SIG-M5 (cell line): Measurements from ENCODE around the gene THY1.
"Not testable (repeated sequence)": the region's sequence is repeated elsewhere in the genome, so short reads cannot be mapped to it uniquely, and the experiment has no call there.

ENCODE experiments used
- DNase-seq: peaks from one replicate; lab custom pipeline; 2025; lab: John Stamatoyannopoulos, UW

THY1 gene

DNA sequence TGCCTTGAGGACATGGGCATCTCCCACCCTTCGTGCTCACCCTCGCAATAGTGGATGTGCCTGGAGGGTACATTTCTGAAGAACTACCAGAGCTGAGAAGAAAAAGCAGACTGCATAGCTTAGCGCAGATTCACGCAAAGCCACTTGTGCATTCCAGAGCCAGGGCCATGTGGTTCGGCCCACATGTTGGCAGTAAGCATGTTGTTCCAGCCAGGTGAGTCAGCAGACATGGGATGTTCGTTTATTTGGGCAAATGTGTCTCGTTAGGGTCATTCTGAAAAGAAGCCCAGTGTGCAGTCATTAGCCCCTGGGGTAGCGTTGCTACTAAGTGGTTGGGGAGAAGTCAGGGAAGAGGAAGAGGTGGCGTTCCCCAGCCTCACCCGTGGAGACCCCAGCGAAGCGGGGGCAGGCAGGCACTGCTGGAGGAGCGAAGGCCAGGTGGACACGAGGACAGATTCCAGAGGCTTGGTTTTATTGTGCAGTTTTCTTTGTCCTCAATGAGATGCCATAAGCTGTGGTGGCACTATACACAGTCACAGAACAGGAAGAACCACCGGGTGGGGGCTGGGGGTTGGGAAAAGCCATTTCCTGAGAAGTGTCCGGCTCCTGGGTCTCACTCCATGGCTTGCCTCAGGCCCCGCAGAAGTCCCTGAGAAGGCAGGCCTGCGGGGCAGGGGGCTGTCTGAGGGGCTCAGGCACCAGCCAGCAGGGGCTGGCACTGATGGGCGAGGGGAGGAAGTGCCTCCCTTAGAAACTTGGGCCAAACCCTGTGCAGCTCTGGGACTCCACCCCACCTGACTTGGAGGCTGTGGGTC, 5.0 kb downstream of the THY1 start:
- no peak for DNase-seq

DNA sequence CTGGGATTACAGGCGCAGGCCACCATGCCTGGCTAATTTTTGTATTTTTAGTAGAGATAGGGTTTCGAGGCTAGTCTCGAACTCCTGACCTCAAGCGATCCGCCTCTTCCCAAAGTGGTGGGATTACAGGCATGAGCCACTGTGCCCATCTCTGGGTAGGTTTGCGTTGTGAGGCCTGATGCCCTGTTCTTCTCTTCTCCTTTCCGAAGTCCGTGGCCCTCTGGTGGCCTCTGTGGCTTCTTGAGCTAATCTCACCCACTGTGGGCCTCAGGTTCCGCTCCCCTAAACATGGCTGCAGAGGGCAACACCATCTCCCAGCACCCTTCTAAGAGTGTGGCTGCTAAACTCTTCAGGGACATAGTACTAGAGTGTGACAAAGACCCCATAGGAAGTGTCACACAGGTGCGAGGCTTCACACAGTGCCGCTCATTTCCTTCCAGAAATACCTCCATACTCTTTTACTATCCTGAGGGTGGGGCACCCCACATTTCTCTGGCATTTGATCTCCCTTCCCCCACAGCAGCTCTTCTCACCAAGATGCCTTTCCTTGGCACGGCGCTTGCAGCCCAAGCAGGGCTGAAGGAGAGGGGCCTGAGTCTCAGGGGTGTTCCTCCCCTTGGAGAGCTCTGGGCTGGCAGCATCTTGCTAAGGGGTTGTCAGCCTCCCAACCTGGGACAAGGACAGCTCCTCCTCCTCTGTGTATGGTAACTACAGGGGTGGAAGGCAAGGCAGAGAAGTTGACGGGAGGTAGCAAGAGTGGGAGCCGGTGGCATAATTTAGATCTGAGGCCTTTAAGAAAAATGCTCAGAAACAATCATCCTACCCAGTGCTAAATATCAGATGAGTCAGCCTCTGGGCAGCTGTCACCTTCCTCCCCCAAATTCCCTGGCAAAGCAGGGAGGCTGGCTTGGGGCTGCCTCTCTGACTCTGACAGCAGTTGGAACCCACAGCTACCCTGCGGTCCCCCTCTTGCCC, 6.1 kb downstream of the THY1 start:
- no peak for DNase-seq

DNA sequence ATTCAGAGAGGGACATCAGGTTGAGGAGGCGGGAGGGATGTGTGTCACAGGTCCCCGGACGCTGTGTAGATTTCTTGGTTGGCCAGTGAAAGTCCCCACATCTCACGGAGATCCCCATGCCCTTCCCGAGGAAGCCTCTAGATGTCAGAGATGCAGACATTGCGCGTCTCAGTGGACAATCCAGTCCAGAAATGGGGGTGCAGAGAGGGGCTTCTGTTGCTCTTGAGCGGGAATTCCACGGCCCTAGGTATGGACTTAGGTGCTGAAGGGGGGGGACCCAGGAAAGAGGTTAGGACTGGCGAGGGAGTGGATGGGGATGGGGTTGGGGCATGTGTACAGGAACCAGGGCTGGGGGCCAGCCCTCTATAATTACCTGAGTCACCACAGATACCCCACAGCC, 7.0 kb downstream of the THY1 start:
- no peak for DNase-seq

DNA sequence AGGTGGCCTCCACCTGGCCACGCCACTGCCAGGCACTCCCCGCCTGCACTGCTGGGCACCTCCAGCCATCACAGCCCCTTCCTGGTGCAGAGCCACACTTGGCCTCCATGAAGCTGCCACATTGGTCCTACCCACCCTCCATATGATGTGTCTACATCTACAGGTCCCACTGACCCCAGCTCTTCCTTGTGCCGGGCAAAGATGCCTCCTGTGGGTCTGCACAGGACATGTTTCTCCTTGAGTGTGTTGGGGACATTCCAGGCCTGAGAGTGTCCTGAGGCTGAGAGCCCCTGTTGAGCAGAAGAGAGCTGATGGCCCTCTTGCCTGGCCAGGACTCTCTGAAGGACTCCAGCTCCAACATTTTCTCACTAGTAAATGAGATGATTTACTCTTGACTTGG, 7.5 kb downstream of the THY1 start:
- no peak for DNase-seq

DNA sequence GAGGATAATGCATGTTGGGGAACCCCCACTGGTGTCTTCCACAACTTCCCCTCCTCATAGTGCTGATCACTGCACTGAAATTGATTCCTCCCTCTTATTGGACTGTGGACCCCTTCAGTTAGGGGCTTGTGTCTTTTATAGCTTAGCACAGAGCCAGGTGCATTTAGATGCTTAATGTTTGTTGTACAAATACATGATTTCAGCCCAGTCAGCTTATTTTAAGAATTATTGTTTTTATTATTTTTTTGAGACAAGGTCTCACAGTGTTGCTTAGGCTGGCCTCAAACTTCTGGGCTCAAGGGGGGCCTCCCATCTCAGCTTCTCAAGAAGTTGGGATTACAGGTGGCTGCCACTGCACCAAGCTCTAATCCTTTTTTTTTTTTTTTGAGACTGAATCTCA, 8.2 kb downstream of the THY1 start:
- no peak for DNase-seq

DNA sequence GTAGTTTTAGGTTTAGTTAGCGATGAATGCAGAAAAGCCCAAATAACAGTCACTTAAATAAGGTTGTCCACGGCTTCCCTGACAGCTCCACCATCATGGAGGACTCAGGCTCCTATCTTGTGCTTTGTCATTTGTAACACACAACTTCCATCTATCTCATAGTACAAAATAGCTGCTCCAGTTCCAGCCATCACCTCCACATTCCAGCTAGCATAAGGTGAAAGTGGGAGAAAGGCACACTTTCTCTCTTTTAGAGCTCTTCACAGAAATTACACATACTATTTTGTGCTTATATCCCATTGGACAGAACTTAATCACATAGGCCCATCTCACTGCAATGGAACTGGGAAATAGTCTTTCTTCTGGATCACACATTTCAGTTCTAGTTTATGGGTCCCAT, 8.7 kb downstream of the THY1 start:
- no peak for DNase-seq

DNA sequence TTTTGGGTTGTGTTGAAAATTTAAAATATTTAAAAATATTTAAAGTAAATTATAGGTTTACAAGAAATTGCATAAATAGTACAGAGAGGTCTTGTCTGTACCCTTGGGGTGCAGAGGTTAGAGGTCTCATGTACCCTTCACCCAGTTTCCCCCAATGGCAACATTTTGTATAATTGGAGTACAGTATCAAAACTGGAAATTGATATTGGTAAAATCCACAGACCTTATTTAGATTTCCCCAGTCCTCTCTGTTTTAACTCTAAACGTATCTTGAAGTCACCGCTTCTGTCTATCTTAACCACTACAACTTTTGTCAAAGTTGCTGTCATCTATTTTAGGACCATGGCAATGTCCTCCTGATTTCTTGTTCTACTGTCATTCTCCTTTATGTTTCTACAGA, 10.9 kb downstream of the THY1 start:
- no peak for DNase-seq

DNA sequence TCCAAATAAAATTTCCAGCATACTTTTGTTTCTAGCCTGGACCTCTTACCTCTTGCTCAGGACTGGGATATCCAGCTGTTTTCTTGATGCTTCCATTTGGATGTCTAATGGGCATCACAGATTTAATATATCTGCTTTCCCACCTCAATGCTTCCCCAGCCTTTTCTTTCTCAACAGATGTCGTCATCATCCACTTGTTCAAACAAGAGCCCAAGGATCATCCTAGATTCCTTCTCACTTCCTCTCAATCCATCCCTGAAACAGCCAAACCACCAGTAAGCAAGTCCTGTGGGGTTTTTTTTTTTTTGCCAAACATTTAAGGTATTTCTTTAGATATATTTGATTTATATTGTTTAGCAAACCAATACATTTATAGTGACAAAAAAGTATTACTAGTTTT, 12.5 kb downstream of the THY1 start:
- DNase-seq, result no peak

DNA sequence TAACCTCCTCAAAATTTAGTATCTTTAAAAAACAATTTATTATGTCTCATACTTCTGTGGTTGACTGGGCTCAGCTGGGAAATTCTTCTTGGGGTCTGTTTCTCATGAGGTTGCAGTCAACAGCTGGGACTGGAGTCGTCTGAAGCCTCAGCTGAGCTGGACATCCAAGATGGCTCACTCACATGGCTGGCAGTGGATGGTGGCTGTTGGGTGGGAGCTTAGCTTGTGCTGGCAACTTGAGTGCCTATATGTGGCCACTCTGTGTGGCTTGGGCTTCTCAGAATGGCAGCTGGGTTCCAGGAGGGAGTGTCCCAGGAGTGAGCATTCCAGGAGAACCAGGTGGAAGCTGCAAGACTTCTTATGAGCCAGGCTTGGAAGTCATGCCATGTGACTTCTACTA, 13.2 kb downstream of the THY1 start:
- DNase-seq, result no peak

DNA sequence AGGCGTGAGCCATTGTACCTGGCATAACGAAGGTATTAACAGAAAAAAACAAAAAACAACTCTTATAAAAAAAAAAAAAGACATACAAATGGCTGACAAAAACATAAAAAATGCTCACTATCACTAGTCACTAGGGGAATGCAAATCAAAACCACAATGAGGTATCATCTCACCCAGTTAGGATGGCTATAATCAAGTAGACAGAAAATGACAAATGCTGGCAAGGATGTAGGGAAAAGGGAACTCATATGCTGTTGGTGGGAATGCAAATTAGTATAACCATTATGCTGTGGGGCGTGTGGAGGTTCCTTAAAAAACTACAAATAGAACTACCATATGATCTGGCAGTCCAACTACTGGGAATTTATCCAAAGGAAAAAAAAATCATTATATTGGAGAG, 17.0 kb downstream of the THY1 start:
- no peak for DNase-seq

DNA sequence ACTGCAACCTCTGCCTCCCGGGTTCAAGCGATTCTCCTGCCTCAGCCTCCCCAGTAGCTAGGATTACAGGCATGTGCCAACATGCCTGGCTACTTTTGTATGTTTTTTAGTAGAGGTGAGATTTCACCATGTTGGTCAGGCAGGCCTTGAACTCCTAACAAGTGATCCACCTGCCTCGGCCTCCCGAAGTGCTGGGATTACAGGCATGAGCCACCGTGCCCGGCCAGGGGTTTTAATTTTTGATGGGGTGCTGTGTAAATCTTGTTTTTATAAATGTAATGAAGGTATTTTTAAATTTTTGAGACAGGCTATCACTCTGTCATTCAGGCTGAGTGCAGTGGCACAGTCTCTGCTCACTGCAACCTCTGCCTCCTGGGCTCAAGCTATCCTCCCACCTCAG, 17.5 kb downstream of the THY1 start:
- not testable (repeated sequence) for DNase-seq

DNA sequence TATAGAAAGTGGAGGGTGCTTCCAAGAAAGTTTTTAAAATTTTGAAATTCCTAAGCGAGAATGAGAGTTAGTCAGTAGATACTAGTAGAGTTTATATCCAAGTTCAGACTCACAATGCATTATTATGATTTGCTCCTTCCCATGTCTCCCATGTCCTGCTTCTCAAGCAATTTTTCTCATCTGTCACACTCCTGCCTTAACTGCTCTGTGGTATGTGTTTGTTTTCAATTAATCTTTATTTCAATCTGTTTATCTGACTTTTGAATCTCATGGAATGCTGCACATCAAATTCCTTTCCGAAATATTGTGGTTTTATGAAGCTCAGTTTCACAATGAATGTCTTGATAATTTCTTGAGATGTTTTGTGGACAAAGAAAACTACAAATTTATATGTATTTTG, 18.1 kb downstream of the THY1 start:
- no peak for DNase-seq

DNA sequence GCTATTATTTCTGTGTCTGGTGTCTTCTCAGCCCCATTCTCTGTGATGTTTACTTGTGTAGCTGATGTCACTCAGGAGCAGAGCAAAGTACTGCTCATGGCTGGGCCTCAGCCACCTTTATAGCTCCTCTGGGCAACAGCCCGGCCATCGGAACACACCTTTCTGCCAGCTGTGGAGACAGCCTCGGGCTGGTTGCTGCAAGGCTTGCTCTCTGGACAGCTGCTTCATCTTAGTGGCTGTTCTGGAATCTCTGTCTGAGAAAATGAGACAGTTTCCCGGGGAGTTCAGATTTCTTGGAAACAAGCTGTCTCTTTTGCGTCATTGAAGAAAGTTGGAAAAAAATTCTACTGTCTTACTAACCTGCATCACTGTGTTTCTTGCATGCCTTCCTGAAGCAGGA, 20.0 kb downstream of the THY1 start:
- DNase-seq, result no peak

DNA sequence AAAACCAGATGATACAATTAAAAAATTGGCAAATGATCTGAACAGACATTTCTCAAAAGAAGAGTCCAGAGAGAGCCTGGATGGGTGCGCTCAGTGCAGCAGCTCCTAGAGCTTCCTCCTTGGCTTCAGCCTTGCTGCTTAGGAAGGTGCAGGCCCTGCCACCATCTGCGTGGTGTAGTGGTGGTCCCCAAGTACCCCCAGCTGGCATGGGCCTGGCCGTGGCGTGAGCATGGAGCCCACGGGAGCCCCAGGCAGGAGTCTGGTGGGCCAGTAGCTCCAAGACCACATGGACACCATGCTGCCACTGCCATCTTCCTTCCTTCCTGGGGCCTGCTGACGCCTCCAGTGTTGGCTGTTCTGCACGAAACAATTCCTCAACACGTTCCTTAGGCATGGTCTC, 20.5 kb downstream of the THY1 start:
- DNase-seq, result no peak

DNA sequence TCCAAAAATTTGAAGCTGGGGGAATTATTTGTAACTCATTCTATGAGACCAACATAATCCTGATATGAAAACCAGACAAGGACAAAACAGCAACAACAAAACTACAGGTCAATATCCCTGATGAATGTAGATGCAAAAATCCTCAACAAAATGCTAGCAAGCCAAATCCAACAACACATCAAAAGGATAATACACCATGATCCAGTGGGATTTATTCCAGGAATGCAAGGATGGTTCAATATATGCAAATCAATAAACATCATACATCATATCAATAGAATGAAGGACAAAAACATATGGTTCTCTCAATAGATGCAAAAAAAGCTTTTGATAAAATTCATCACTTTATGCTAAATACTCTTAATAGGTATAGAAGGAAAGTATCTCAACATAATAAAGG, 22.1 kb downstream of the THY1 start:
- DNase-seq, result no peak

DNA sequence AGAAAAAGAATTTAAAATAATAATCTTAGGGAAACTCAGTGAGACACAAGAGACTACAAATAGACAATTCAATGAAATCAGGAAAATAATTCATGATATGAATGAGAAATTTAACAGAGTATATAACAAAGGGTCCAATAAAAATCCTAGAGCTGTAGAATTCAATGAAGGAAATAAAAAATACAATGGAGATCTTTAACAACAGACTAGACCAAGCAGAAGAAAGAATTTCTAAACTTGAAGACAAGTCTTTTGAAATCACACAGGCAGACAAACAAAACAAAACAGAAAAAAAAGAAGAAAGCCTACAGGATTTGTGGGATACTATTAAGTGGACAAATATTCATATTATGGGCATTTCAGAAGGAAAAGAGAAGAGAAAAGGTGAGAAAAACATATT, 25.2 kb downstream of the THY1 start:
- no peak for DNase-seq

DNA sequence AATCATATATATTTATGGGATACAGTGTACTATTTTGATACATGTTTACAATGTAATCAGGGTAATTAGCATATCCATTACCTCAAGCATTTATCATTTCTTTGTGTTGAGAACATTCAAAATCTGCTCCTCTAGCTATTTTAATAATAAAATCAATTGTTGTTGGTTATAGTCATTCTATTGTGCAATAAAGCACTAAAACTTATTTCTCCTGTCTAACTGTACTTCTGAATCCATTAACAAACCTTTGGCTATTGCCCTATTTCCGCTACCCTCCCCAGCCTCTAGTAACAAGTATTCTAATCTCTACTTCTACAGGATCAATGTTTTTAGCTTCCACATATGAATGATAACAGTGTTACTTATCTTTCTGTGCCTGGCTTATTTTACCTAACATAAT, 26.1 kb downstream of the THY1 start:
- DNase-seq, result no peak

DNA sequence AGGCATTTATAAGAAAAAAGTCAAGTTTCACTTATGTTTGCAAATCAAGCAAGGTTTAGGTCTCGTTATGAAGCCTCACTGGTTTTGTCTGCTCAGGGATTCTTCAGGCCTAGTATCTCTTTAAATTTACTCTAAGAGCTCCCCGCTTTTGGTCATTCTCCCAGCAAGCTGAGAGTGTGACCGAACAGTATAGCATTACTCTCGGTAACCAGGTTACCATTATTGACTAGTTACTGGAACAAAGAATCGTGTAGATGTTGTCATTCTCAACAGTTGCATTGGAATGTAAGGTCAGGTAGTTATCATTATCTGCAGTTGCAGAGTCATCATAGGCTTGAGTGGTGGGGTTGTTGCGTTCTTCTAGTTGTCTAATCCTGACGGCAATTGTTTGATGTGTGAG, 31.7 kb downstream of the THY1 start:
- no peak for DNase-seq

DNA sequence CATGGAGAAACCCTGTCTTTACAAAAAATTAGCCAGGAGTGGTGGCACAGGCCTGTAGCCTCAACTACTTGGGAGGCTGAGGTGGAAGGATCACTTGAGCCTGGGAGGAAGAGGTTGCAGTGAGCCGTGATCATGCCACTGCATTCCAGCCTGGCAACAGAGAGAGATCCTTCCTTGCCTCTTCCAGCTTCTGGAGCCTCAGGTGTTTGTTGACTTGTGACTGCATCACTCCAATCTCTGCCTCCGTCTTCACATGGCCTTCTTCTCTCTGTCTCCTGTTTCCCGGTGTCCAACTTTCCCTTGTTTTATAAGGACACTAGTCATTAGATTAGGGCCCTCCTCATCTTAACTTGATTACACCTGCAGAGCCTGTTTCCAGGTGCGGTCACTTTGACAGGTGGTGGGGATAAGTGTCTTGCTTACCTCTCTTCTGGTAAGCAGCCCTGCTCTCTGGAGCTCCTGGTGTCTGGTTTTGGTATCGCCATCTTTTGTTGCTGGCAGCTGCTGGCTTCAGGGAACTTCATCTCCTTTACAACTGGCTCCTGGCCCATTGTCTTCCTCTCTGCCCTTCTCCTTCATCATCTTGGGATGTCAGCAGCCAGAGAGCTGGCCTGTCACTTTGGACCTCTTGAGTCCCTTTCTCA, 33.2 kb downstream of the THY1 start:
- no peak for DNase-seq

DNA sequence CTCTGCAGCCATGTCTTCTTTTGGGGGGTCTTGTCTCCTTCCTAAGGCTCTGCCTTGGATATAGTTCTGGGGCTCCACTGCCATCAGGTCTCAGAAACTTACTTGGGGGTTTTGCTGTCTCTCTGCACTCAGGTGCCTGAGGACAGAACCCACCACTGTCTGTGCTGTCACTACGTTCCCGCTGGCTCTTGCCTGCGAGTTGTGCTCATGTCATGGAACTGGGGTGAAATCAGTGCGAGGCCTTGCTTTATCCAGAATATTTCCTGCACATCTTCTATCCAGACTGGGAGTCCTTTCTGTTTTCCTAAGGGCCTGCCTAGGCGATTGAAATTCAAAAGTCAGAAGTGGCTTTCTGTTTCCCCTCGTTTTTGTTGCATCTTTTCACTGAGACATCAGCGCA, 34.9 kb downstream of the THY1 start:
- DNase-seq, result no peak

DNA sequence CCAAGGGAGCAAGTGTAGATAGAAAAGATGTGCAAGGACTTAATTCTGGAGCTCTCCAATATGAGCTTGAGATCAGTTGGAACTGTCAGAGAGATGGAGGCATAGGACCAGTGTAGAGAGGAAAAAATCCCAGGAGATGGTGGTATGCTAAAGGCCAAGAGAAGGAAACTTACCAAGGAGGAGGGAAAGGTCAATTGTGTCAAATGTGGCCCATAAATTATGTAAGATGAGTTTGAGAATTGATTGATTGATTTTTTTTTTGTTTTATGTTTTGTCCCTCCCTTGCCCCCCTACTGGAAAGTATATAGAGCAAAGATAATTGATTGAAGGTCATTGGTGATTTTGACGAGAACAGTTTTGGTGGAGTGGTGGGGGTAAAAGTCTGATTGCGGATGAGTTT, 38.6 kb downstream of the THY1 start:
- DNase-seq, result no peak

DNA sequence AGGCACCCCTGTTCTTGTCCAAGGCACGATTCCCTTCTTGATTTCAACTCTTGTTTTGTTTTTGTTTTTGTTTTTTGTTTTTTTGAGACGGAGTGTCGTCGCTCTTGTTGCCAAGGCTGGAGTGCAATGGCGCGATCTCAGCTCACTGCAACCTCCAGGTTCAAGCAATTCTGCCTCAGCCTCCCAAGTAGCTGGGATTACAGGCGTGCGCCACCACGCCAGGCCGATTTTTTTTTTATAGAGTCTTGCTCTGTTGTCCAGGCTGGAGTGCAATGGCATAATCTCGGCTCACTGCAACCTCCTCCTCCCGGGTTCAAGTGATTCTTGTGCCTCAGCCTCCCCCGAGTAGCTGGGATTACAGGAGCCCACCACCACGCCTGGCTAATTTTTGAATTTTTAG, 40.5 kb downstream of the THY1 start:
- DNase-seq, result not testable (repeated sequence)

DNA sequence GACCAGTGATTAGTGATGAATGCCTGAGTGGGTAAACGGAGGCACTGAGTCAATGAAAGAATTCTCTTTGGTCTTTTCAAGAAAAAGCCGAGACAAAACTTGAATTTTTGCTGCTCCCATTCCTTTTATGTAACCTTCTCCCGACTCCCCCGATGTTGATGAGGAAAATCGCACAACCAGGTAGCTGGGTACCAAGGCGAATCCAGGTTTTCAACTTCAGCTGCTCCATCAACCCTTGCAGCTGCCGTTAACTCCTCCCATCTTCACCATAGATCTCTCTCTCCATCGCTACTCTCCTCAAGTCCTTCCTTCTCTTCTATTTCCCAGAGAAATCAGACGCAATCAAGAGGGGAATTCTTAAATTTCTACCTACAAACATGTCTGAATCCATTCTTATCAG, 40.9 kb downstream of the THY1 start:
- DNase-seq, result no peak
